ENCODE data around the gene IGSF21.

IGSF21 gene

GRCh38 chr1:18104546-18105100 is 3.0 kb upstream of the IGSF21 start:
- TF ChIP-seq GATA3 (IDR thresholded peaks at IDR 0.05; ENCODE audit: low read depth, low read length) (no peak), GATA2 (IDR thresholded peaks at IDR 0.05; ENCODE audit: low read depth, low read length) (no peak)

- TF ChIP-seq GATA2 (IDR thresholded peaks at IDR 0.05; ENCODE audit: low read depth, low read length) (no peak), GATA3 (IDR thresholded peaks at IDR 0.05; ENCODE audit: low read depth, low read length) (no peak)
Measured at GRCh38 chr1:18105196-18105595, 2.4 kb upstream of the IGSF21 start.

GRCh38 chr1:18108299-18109057 is 880 bp downstream of the IGSF21 start:
- TF ChIP-seq GATA2 (IDR thresholded peaks at IDR 0.05; ENCODE audit: low read depth, low read length) (no peak), GATA3 (IDR thresholded peaks at IDR 0.05; ENCODE audit: low read depth, low read length) (no peak)

- TF ChIP-seq GATA2 (IDR thresholded peaks at IDR 0.05; ENCODE audit: low read depth, low read length) (no peak), GATA3 (IDR thresholded peaks at IDR 0.05; ENCODE audit: low read depth, low read length) (no peak)
Measured at GRCh38 chr1:18109058-18109755, 1.6 kb downstream of the IGSF21 start.

- no peak for TF ChIP-seq GATA3 (IDR thresholded peaks at IDR 0.05; ENCODE audit: low read depth, low read length)
- no peak for TF ChIP-seq GATA2 (IDR thresholded peaks at IDR 0.05; ENCODE audit: low read depth, low read length)
Measured at GRCh38 chr1:18109756-18110597, 2.4 kb downstream of the IGSF21 start.

GRCh38 chr1:18110598-18110939 is 3.0 kb downstream of the IGSF21 start:
- no peak for TF ChIP-seq GATA2 (IDR thresholded peaks at IDR 0.05; ENCODE audit: low read depth, low read length)
- TF ChIP-seq GATA3 (IDR thresholded peaks at IDR 0.05; ENCODE audit: low read depth, low read length), result no peak

GRCh38 chr1:18110968-18111367 is 3.4 kb downstream of the IGSF21 start:
- TF ChIP-seq GATA3 (IDR thresholded peaks at IDR 0.05; ENCODE audit: low read depth, low read length) (no peak), GATA2 (IDR thresholded peaks at IDR 0.05; ENCODE audit: low read depth, low read length) (no peak)

- TF ChIP-seq GATA2 (IDR thresholded peaks at IDR 0.05; ENCODE audit: low read depth, low read length) (no peak), GATA3 (IDR thresholded peaks at IDR 0.05; ENCODE audit: low read depth, low read length) (no peak)
Measured at GRCh38 chr1:18111605-18112297, 4.2 kb downstream of the IGSF21 start.

- TF ChIP-seq GATA2 (IDR thresholded peaks at IDR 0.05; ENCODE audit: low read depth, low read length) (no peak), GATA3 (IDR thresholded peaks at IDR 0.05; ENCODE audit: low read depth, low read length) (no peak)
Measured at GRCh38 chr1:18112611-18113010, 5.0 kb downstream of the IGSF21 start.

- TF ChIP-seq GATA3 (IDR thresholded peaks at IDR 0.05; ENCODE audit: low read depth, low read length) (no peak), GATA2 (IDR thresholded peaks at IDR 0.05; ENCODE audit: low read depth, low read length) (no peak)
Measured at GRCh38 chr1:18114726-18115410, 7.3 kb downstream of the IGSF21 start.

- no peak for TF ChIP-seq GATA2 (IDR thresholded peaks at IDR 0.05; ENCODE audit: low read depth, low read length)
- TF ChIP-seq GATA3 (IDR thresholded peaks at IDR 0.05; ENCODE audit: low read depth, low read length), result no peak
Measured at GRCh38 chr1:18116777-18117176, 9.2 kb downstream of the IGSF21 start.

GRCh38 chr1:18118078-18118477 is 10.5 kb downstream of the IGSF21 start:
- TF ChIP-seq GATA2 (IDR thresholded peaks at IDR 0.05; ENCODE audit: low read depth, low read length) (0 out of 2 replicates have a peak, but pooled peaks have one; percentile 34), GATA3 (IDR thresholded peaks at IDR 0.05; ENCODE audit: low read depth, low read length) (no peak)

- no peak for TF ChIP-seq GATA3 (IDR thresholded peaks at IDR 0.05; ENCODE audit: low read depth, low read length)
- TF ChIP-seq GATA2 (IDR thresholded peaks at IDR 0.05; ENCODE audit: low read depth, low read length), result no peak
Measured at GRCh38 chr1:18118491-18118890, 10.9 kb downstream of the IGSF21 start.

All from SH-SY5Y (cell line).